ENCODE measurements around the gene OR51B2.
"Not testable (repeated sequence)": the region's sequence is repeated elsewhere in the genome, so short reads cannot be mapped to it uniquely, and the experiment has no call there.

Gene OR51B2

GRCh38 chr11:5324197-5324596 is at the start of gene OR51B2:
TSS of gene OR51B2 (minus strand) at chr11:5324297. CDS start at chr11:5324297, 0 bp downstream.
- no peak for DNase-seq

- peak; percentile 2 for DNase-seq
Observed at GRCh38 chr11:5369789-5370188, 45.7 kb upstream of the OR51B2 start.

- no peak for DNase-seq
Observed at GRCh38 chr11:5368502-5369043, 44.5 kb upstream of the OR51B2 start.

- DNase-seq: no peak
Observed at GRCh38 chr11:5367448-5368074, 43.5 kb upstream of the OR51B2 start.

GRCh38 chr11:5366856-5367255 is 42.8 kb upstream of the OR51B2 start:
- DNase-seq: no peak

- not testable (repeated sequence) for DNase-seq
Observed at GRCh38 chr11:5366365-5366764, 42.3 kb upstream of the OR51B2 start.

GRCh38 chr11:5364214-5364613 is 40.1 kb upstream of the OR51B2 start:
- no peak for DNase-seq

GRCh38 chr11:5363679-5364078 is 39.6 kb upstream of the OR51B2 start:
- no peak for DNase-seq

- no peak for DNase-seq
Observed at GRCh38 chr11:5362017-5362625, 38.0 kb upstream of the OR51B2 start.

- not testable (repeated sequence) for DNase-seq
Observed at GRCh38 chr11:5356031-5356430, 31.9 kb upstream of the OR51B2 start.

- no peak for DNase-seq
Observed at GRCh38 chr11:5351208-5351607, 27.1 kb upstream of the OR51B2 start, which contains the start of gene OR51B6. TSS of gene OR51B6 (plus strand) at chr11:5351508. CDS start at chr11:5351508, 0 bp downstream.

GRCh38 chr11:5349550-5349949 is 25.5 kb upstream of the OR51B2 start:
- DNase-seq: no peak

- no peak for DNase-seq
Observed at GRCh38 chr11:5348551-5349194, 24.6 kb upstream of the OR51B2 start.

GRCh38 chr11:5345831-5346230 is 21.7 kb upstream of the OR51B2 start:
- no peak for DNase-seq

GRCh38 chr11:5343474-5344335 is 19.6 kb upstream of the OR51B2 start, which contains the start of gene OR51B5:
TSS of gene OR51B5 (minus strand) at chr11:5343524. CDS start at chr11:5343524, 0 bp downstream.
- no peak for DNase-seq

- no peak for DNase-seq
Observed at GRCh38 chr11:5339771-5340322, 15.8 kb upstream of the OR51B2 start.

- not testable (repeated sequence) for DNase-seq
Observed at GRCh38 chr11:5337253-5337652, 13.2 kb upstream of the OR51B2 start.

GRCh38 chr11:5336331-5336730 is 12.2 kb upstream of the OR51B2 start:
- DNase-seq: no peak

- no peak for DNase-seq
Observed at GRCh38 chr11:5335170-5335569, 11.1 kb upstream of the OR51B2 start.

- DNase-seq: no peak
Observed at GRCh38 chr11:5317292-5317691, 6.8 kb downstream of the OR51B2 start.

- not testable (repeated sequence) for DNase-seq
Observed at GRCh38 chr11:5313326-5314023, 10.6 kb downstream of the OR51B2 start.

- DNase-seq: no peak
Observed at GRCh38 chr11:5310423-5310822, 13.7 kb downstream of the OR51B2 start.
